Ishikawa (cell line): ENCODE data around the gene DGLUCY.

Experiments used
- CEBPB ChIP-seq: IDR thresholded peaks from 2 replicates; pipeline ENCODE4 v1.6.1; 2012
- CREB1 ChIP-seq: IDR thresholded peaks from 2 replicates; pipeline ENCODE4 v1.6.1; 2012; ENCODE audit warnings: low read depth
- EGR1 ChIP-seq: IDR thresholded peaks from 2 replicates; pipeline ENCODE4 v1.6.1; 2012
- EP300 ChIP-seq: IDR thresholded peaks from 2 replicates; pipeline ENCODE4 v1.6.1; 2012; ENCODE audit warnings: borderline replicate concordance
- FOXM1 ChIP-seq: IDR thresholded peaks from 2 replicates; pipeline ENCODE4 v1.6.1; 2012; ENCODE audit warnings: low read depth, borderline replicate concordance
- MAX ChIP-seq: IDR thresholded peaks from 2 replicates; pipeline ENCODE4 v1.6.1; 2012
- NFIC ChIP-seq: IDR thresholded peaks from 2 replicates; pipeline ENCODE4 v1.6.1; 2012
- RAD21 ChIP-seq: IDR thresholded peaks from 2 replicates; pipeline ENCODE4 v1.6.1; 2012; ENCODE audit warnings: low read depth
- REST ChIP-seq: IDR thresholded peaks from 2 replicates; pipeline ENCODE4 v1.6.1; 2012; ENCODE audit warnings: low read depth, mild to moderate bottlenecking
- TAF1 ChIP-seq: IDR thresholded peaks from 2 replicates; pipeline ENCODE4 v1.6.1; 2012; ENCODE audit warnings: low read depth, mild to moderate bottlenecking
- TCF12 ChIP-seq: IDR thresholded peaks from 2 replicates; pipeline ENCODE4 v1.6.1; 2012; ENCODE audit warnings: low read depth
- TEAD4 ChIP-seq: IDR thresholded peaks from 2 replicates; pipeline ENCODE4 v1.6.1; 2012
- USF1 ChIP-seq: IDR thresholded peaks from 2 replicates; pipeline ENCODE4 v1.6.1; 2012
- YY1 ChIP-seq: IDR thresholded peaks from 2 replicates; pipeline ENCODE4 v1.6.1; 2012; ENCODE audit warnings: low read depth
- ZBTB7A ChIP-seq: IDR thresholded peaks from 2 replicates; pipeline ENCODE4 v1.6.1; 2012; ENCODE audit warnings: low read depth

Gene DGLUCY

GRCh38 chr14:91125271-91125660 lies 11.4 kb downstream of the DGLUCY start:
- TF ChIP-seq RAD21, result no peak
- no peak for TF ChIP-seq CEBPB
- no peak for TF ChIP-seq EP300
- no peak for TF ChIP-seq ZBTB7A
- no peak for TF ChIP-seq REST
- TF ChIP-seq TEAD4, result no peak
- no peak for TF ChIP-seq NFIC

- TF ChIP-seq RAD21 (no peak), USF1 (peak; percentile 48), TEAD4 (no peak)
Measured at GRCh38 chr14:91125801-91126200, 11.9 kb downstream of the DGLUCY start.

GRCh38 chr14:91126761-91127160 lies 12.9 kb downstream of the DGLUCY start:
- no peak for TF ChIP-seq MAX
- no peak for TF ChIP-seq TEAD4
- TF ChIP-seq TAF1, result no peak
- no peak for TF ChIP-seq USF1
- no peak for TF ChIP-seq YY1
- no peak for TF ChIP-seq EP300
- TF ChIP-seq TCF12, result no peak
- no peak for TF ChIP-seq CREB1
- no peak for TF ChIP-seq RAD21
- no peak for TF ChIP-seq CEBPB
- TF ChIP-seq FOXM1, result no peak
- TF ChIP-seq ZBTB7A, result no peak
- TF ChIP-seq NFIC, result no peak
- TF ChIP-seq EGR1, result no peak

- TF ChIP-seq EP300 (no peak; the same call in 1 of the 2 replicates), TEAD4 (no peak), MAX (peak; percentile 25; the same call in 1 of the 2 replicates), USF1 (0 out of 2 replicates have a peak, but pooled peaks have one; percentile 21), YY1 (no peak), NFIC (peak; percentile 94), CEBPB (peak; percentile 51; the same call in 1 of the 2 replicates), TCF12 (peak; percentile 48; the same call in 1 of the 2 replicates)
Measured at GRCh38 chr14:91127401-91127801, 13.5 kb downstream of the DGLUCY start.

GRCh38 chr14:91127924-91128323 lies 14.1 kb downstream of the DGLUCY start:
- TF ChIP-seq EP300 (no peak), TEAD4 (no peak), RAD21 (no peak), MAX (no peak), FOXM1 (no peak), TAF1 (no peak), CEBPB (no peak), YY1 (no peak), NFIC (no peak), TCF12 (no peak), REST (no peak), ZBTB7A (no peak), CREB1 (no peak), EGR1 (no peak), USF1 (no peak)
